ENCODE data around the gene TBC1D2B.

The TBC1D2B gene

GRCh38 chr15:78104119-78104479 lies 26.6 kb upstream of the TBC1D2B start:
- Histone ChIP-seq H3K4me1 (no peaks in the 10 kb centered on the region), H3K36me3 (replicated peaks) (no peaks in the 10 kb centered on the region; the same call in 1 of the 2 replicates), H3K27me3 (ENCODE audit: low read depth) (no peaks in the 10 kb centered on the region), H3K9me3 (no peaks in the 10 kb centered on the region), H3K4me3 (no peak overlapping the region)
- in situ Hi-C loops (cut with MboI; ENCODE audit: low sequenced_read_pairs): no loop called here
- no peak for DNase-seq (ENCODE audit: low spot score in 2 of 2)

GRCh38 chr15:78103406-78104118 lies 26.1 kb upstream of the TBC1D2B start:
- in situ Hi-C loops (cut with MboI; ENCODE audit: low sequenced_read_pairs): no loop called here
- H3K4me1 ChIP-seq: no peaks in the 10 kb centered on the region

GRCh38 chr15:78102741-78103140 lies 25.2 kb upstream of the TBC1D2B start:
- no peaks in the 10 kb centered on the region for H3K4me1 ChIP-seq
- no peak overlapping the region for H3K4me3 ChIP-seq
- in situ Hi-C loops (cut with MboI; ENCODE audit: low sequenced_read_pairs): no loop called here
- H3K36me3 ChIP-seq (replicated peaks): no peaks in the 10 kb centered on the region; the same call in 1 of the 2 replicates
- no peaks in the 10 kb centered on the region for H3K9me3 ChIP-seq
- H3K27me3 ChIP-seq (ENCODE audit: low read depth): no peaks in the 10 kb centered on the region
- no peak for DNase-seq (ENCODE audit: low spot score in 2 of 2)

More at GRCh38 chr15:78103406-78104118, 26.1 kb upstream of the TBC1D2B start:
- Histone ChIP-seq H3K36me3 (replicated peaks) (no peaks in the 10 kb centered on the region; the same call in 1 of the 2 replicates), H3K4me3 (no peak overlapping the region), H3K27me3 (ENCODE audit: low read depth) (no peaks in the 10 kb centered on the region), H3K9me3 (no peaks in the 10 kb centered on the region)
- DNase-seq (ENCODE audit: low spot score in 2 of 2): no peak

DNA sequence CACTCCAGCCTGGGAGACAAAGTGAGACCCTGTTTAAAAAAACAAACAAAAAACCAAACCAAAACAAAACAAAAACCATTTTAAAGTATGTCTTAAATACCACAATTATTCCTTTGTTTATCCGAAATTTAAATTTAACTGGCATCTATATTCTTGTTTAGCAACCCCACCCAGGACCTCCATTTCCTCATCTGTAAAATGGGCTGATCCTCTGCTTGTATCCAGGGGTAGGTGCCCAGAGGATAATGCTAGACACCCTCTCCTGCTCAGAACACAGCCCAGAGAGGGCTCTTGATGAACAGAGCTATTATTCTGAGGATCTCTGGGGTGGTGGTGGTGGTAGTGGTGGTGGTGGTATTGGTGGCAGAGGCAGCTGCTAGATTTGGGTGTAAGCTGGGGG lies 24.7 kb upstream of the TBC1D2B start:
- no peak overlapping the region for H3K4me3 ChIP-seq
- no peak for DNase-seq (ENCODE audit: low spot score in 2 of 2)
- H3K36me3 ChIP-seq (replicated peaks): no peaks in the 10 kb centered on the region
- no peaks in the 10 kb centered on the region for H3K4me1 ChIP-seq
- no peaks in the 10 kb centered on the region for H3K27me3 ChIP-seq (ENCODE audit: low read depth)
- in situ Hi-C loops (cut with MboI; ENCODE audit: low sequenced_read_pairs): no loop called here
- no peaks in the 10 kb centered on the region for H3K9me3 ChIP-seq

- DNase-seq (ENCODE audit: low spot score in 2 of 2): no peak
- H3K27me3 ChIP-seq (ENCODE audit: low read depth): no peaks in the 10 kb centered on the region
- H3K4me3 ChIP-seq: no peak overlapping the region
- H3K9me3 ChIP-seq: no peaks in the 10 kb centered on the region
- H3K4me1 ChIP-seq: no peaks in the 10 kb centered on the region
- in situ Hi-C loops (cut with MboI; ENCODE audit: low sequenced_read_pairs): no loop called here
- H3K36me3 ChIP-seq (replicated peaks): no peaks in the 10 kb centered on the region
These were observed 24.1 kb upstream of the TBC1D2B start for GRCh38 chr15:78101423-78102105.

DNA sequence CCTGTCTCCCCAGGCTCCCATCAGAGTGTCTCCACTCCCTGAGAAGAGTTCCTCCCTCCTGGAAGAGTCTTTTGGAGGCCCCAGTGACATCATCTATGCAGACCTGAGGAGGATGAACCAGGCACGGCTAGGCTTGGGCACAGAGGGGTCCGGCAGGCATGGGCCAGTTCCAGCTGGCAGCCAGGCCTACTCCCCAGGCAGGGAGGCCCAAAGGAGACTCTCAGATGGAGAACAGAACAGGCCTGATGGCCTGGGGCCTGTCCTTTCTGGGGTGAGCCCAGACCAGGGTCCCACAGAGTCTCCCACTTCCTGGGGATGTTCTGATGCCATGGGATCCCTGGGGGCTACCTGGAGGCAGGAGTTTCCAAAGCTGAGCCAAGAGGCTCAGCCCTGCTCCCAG lies 23.4 kb upstream of the TBC1D2B start:
- Histone ChIP-seq H3K27me3 (ENCODE audit: low read depth) (no peaks in the 10 kb centered on the region), H3K4me1 (no peaks in the 10 kb centered on the region), H3K4me3 (no peak overlapping the region), H3K9me3 (no peaks in the 10 kb centered on the region), H3K36me3 (replicated peaks) (no peaks in the 10 kb centered on the region)
- in situ Hi-C loops (cut with MboI; ENCODE audit: low sequenced_read_pairs): no loop called here
- DNase-seq (ENCODE audit: low spot score in 2 of 2): no peak

DNA sequence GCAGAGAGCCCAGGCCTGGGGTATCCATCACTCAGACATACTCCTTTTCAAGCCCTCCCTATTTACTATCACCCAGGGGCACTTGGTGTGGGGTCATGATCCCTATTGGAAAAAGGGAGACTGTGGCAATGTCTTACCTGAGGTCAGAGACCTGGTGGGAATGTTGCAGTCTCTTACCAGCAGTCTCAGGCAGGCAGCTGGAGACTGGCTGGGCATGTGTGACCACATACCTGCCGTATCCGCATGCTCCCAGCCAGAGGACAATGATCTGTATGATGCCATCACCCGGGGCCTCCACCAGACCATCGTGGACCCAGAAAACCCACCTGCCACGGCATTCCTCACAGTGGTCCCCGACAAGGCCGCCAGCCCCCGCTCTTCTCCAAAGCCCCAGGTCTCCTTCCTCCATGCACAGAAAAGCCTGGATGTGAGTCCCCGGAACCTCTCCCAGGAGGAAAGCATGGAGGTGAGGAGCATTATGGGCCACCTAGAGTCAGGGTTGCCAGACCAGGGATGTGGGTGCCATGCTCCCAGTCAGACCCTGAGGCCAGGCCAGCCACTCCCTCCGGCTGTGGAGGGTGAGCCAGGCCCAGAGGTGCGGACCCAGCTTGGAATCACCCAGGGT lies 20.7 kb upstream of the TBC1D2B start:
- H3K9me3 ChIP-seq: no peaks in the 10 kb centered on the region
- in situ Hi-C loops (cut with MboI; ENCODE audit: low sequenced_read_pairs): no loop called here
- H3K4me1 ChIP-seq: no peaks in the 10 kb centered on the region

GRCh38 chr15:78097667-78098066 lies 20.2 kb upstream of the TBC1D2B start:
- H3K4me1 ChIP-seq: no peaks in the 10 kb centered on the region
- in situ Hi-C loops (cut with MboI; ENCODE audit: low sequenced_read_pairs): no loop called here

More for the DNA sequence above, 20.7 kb upstream of the TBC1D2B start:
- H3K4me3 ChIP-seq: no peak overlapping the region
- H3K36me3 ChIP-seq (replicated peaks): no peaks in the 10 kb centered on the region
- H3K27me3 ChIP-seq (ENCODE audit: low read depth): no peaks in the 10 kb centered on the region
- no peak for DNase-seq (ENCODE audit: low spot score in 2 of 2)

GRCh38 chr15:78093242-78094020 lies 15.9 kb upstream of the TBC1D2B start:
- Histone ChIP-seq H3K4me3 (no peak overlapping the region), H3K36me3 (replicated peaks) (no peaks in the 10 kb centered on the region), H3K9me3 (no peaks in the 10 kb centered on the region), H3K27me3 (ENCODE audit: low read depth) (no peaks in the 10 kb centered on the region), H3K4me1 (peaks cover 8% of the 10 kb centered on the region)
- no peak for DNase-seq (ENCODE audit: low spot score in 2 of 2)
- in situ Hi-C loops (cut with MboI; ENCODE audit: low sequenced_read_pairs): loop anchor here (5.0 kb wide), 1 partner anchor 49 kb away; no protein-coding TSS in a partner anchor

More at GRCh38 chr15:78097667-78098066, 20.2 kb upstream of the TBC1D2B start:
- Histone ChIP-seq H3K4me3 (no peak overlapping the region), H3K27me3 (ENCODE audit: low read depth) (no peaks in the 10 kb centered on the region), H3K36me3 (replicated peaks) (no peaks in the 10 kb centered on the region), H3K9me3 (no peaks in the 10 kb centered on the region)
- no peak for DNase-seq (ENCODE audit: low spot score in 2 of 2)

DNA sequence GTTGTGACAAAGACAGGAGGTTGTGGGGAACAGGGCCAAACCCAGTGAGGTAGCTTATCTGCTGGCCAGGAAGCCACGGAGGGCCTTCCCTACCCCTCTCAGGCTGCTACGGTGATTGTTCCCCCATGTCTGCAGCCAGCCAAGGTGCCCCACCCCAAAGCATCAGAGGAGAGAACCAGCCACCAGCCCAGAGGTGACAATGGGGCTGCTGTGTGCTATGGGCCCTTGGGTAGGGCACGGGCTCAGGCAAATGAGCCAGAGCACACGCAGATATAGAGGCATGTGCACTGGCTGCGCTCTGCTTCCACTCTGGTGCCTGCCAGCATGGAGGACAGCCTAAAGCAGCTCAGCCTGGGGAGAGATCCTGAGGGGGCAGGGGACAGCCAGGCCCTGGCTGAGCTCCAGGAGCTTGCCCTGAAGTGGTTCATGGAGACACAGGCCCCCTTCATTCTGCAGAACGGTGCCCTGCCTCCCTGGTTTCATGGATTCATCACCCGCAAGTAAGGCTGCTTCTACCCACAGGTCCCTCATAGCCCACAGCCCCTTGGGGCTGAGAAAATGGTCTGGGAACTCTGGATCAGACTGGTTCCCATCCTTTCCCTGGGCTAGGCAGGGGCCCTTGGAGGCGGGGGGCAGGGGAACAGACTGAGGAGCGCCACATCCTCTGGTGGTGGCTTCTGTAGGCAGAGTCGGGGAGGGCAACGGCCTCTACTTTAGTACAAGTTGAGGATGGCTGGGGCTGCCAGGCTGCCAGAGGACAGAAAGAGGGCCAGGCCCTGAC lies 14.9 kb upstream of the TBC1D2B start, which contains the start of gene SH2D7:
TSS of gene SH2D7 (plus strand) at position 301 of the 781 bp plus-strand sequence. CDS start at position 325, 24 bp downstream.
- H3K4me3 ChIP-seq: no peak within 1 kb of the TSS
- in situ Hi-C loops (cut with MboI; ENCODE audit: low sequenced_read_pairs): loop anchor here (5.0 kb wide), 1 partner anchor 50 kb away; no protein-coding TSS in a partner anchor
- peaks cover 9% of the 10 kb centered on the region for H3K4me1 ChIP-seq
- no peaks in the 10 kb centered on the region for H3K36me3 ChIP-seq (replicated peaks)
- H3K9me3 ChIP-seq: no peaks in the 10 kb centered on the region
- no peaks in the 10 kb centered on the region for H3K27me3 ChIP-seq (ENCODE audit: low read depth)
- DNase-seq (ENCODE audit: low spot score in 2 of 2): no peak

DNA sequence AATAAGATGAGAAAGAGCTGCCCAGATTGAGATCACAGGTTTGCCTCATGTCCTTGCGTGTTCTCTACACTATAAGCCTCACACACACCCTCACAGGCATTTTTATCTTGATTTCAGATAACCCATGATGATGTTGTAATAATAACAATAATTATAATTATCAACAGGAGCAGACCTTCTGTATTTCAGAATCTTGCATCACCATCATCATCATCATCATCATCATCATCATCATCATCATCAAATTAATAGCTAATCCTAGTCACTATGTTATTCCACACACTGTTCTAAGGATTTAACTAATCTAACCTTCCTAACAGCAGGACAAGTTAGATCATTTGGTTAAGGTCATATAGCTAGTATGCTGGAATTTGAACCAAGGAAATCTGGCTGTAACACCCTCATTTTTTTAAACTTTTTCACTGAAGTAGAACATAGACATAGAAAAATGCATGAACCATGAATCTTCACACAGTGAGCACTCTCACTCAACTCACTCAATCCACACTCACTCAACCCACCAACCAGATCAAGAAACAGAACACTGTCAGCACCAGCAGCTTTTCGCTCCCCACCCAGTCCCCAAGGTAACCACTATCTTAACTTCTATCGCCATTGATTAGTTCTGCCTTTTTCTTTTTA lies 13.0 kb upstream of the TBC1D2B start:
- Histone ChIP-seq H3K36me3 (replicated peaks) (no peaks in the 10 kb centered on the region), H3K4me1 (peaks cover 9% of the 10 kb centered on the region), H3K9me3 (no peaks in the 10 kb centered on the region), H3K27me3 (ENCODE audit: low read depth) (no peaks in the 10 kb centered on the region), H3K4me3 (no peak overlapping the region)
- DNase-seq (ENCODE audit: low spot score in 2 of 2): no peak
- in situ Hi-C loops (cut with MboI; ENCODE audit: low sequenced_read_pairs): loop anchor here (5.0 kb wide), 1 partner anchor 52 kb away; no protein-coding TSS in a partner anchor

DNA sequence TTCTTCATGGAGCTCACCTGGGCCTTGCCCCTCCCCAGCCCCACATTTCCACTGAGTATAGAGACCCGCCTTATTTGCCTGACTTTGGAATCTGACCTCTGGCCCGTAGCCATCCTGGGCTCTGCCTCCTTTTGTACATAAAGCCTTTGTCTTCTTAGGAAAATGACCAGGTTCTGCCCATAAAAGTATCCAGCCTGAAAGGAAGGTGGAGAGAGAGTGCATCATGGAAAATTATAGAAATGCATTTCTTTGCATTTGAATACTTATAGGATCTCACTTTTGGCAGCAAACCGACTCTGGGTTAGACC lies 11.2 kb upstream of the TBC1D2B start:
- Histone ChIP-seq H3K27me3 (ENCODE audit: low read depth) (no peaks in the 10 kb centered on the region), H3K9me3 (no peaks in the 10 kb centered on the region), H3K4me3 (no peak overlapping the region), H3K4me1 (peaks cover 9% of the 10 kb centered on the region), H3K36me3 (replicated peaks) (no peaks in the 10 kb centered on the region)
- DNase-seq (ENCODE audit: low spot score in 2 of 2): peak; percentile 65 to 67
- in situ Hi-C loops (cut with MboI; ENCODE audit: low sequenced_read_pairs): no loop called here
